Liver (tissue), 9 donors: ENCODE measurements around the gene GRK5. TPM values are rescaled to one million over a fixed set of nuclear protein-coding genes. Genes with fewer than 3 reads are reported as not detected.

ENCODE experiments used
- DNase-seq: peaks from one replicate; pipeline ENCODE4 v3.0.0-alpha.2; 2017; ENCODE audit warnings: low spot score
- H3K27ac ChIP-seq, 2 donors: one replicate each; pipeline ENCODE4 v1.7.0; 2013; ENCODE audit warnings: inconsistent platforms in 2 of 2, low read length in 2 of 2, control low read depth in 1 of 2, low read depth in 1 of 2, mild to moderate bottlenecking in 1 of 2
- H3K27me3 ChIP-seq, 4 donors: one replicate each; pipeline versions ENCODE4 v1.6.1 to v1.7.0; 2013; ENCODE audit warnings: low read length in 3 of 4, inconsistent platforms in 1 of 4, mild to moderate bottlenecking in 1 of 4, moderate library complexity in 1 of 4; ENCODE audit not compliant: control insufficient read depth in 4 of 4, insufficient read depth in 4 of 4
- H3K36me3 ChIP-seq, 4 donors: one replicate each; pipeline versions ENCODE4 v1.6.1 to v1.7.0; 2013; ENCODE audit warnings: low read length in 3 of 4, mild to moderate bottlenecking in 3 of 4, low read depth in 1 of 4, moderate library complexity in 1 of 4; ENCODE audit not compliant: control insufficient read depth in 4 of 4, insufficient read depth in 3 of 4
- H3K4me1 ChIP-seq, 4 donors: one replicate each; pipeline versions ENCODE4 v1.6.1 to v1.7.0; 2013; ENCODE audit warnings: low read length in 3 of 4, mild to moderate bottlenecking in 3 of 4, moderate library complexity in 1 of 4; ENCODE audit not compliant: control insufficient read depth in 4 of 4, insufficient read depth in 4 of 4
- H3K4me3 ChIP-seq, 3 donors: one replicate each; pipeline versions ENCODE4 v1.6.1 to v1.7.0; 2013; ENCODE audit warnings: low read length in 3 of 3, control low read depth in 1 of 3, low read depth in 1 of 3, mild to moderate bottlenecking in 1 of 3
- H3K9ac ChIP-seq, 2 donors: one replicate each; pipeline ENCODE4 v1.7.0; 2013; ENCODE audit warnings: low read length in 2 of 2, mild to moderate bottlenecking in 2 of 2, moderate library complexity in 2 of 2, control low read depth in 1 of 2, low read depth in 1 of 2
- H3K9me3 ChIP-seq, 4 donors: one replicate each; pipeline versions ENCODE4 v1.6.1 to v1.7.0; 2013; ENCODE audit warnings: low read length in 3 of 4; ENCODE audit not compliant: control insufficient read depth in 4 of 4
- ATF3 ChIP-seq: IDR thresholded peaks from 2 replicates; pipeline ENCODE4 v1.6.1; 2016; ENCODE audit warnings: antibody characterized with exemption
- CTCF ChIP-seq: fragments of 150-350 bp; IDR thresholded peaks from 2 replicates; pipeline ENCODE4 v1.5.1; 2017; ENCODE audit warnings: improper control_type of control experiment, low read depth, low read length; ENCODE audit not compliant: missing input control
- EGR1 ChIP-seq, 2 donors: IDR thresholded peaks; 2 replicates each; pipeline ENCODE4 v1.6.1; 2016 to 2018; ENCODE audit warnings: antibody characterized with exemption in 2 of 2, low read depth in 2 of 2
- FOXA1 ChIP-seq: IDR thresholded peaks from 2 replicates; pipeline ENCODE4 v1.6.1; 2016; ENCODE audit warnings: antibody characterized with exemption
- FOXA2 ChIP-seq: IDR thresholded peaks from 2 replicates; pipeline ENCODE4 v1.6.1; 2016; ENCODE audit warnings: antibody characterized with exemption
- GABPA ChIP-seq, 2 donors: IDR thresholded peaks in 1 of 2; conservative IDR thresholded peaks in 1 of 2; 2 replicates each; pipeline ENCODE4 v1.6.1; 2016; ENCODE audit warnings: antibody characterized with exemption in 2 of 2, mild to moderate bottlenecking in 1 of 2, moderate library complexity in 1 of 2
- HNF4A ChIP-seq, 2 donors: conservative IDR thresholded peaks; 2 replicates each; pipeline ENCODE4 v1.6.1; 2016; ENCODE audit warnings: antibody characterized with exemption in 2 of 2, mild to moderate bottlenecking in 2 of 2
- HNF4G ChIP-seq: IDR thresholded peaks from 2 replicates; pipeline ENCODE4 v1.6.1; 2016; ENCODE audit warnings: antibody characterized with exemption
- JUND ChIP-seq, 2 donors: IDR thresholded peaks; 2 replicates each; pipeline ENCODE4 v1.6.1; 2016; ENCODE audit warnings: antibody characterized with exemption in 2 of 2
- MAX ChIP-seq: IDR thresholded peaks from 2 replicates; pipeline ENCODE4 v1.6.1; 2016; ENCODE audit warnings: antibody characterized with exemption
- NR2F2 ChIP-seq: IDR thresholded peaks from 2 replicates; pipeline ENCODE4 v1.6.1; 2016; ENCODE audit warnings: antibody characterized with exemption
- RAD21 ChIP-seq, 2 donors: IDR thresholded peaks; 2 replicates each; pipeline ENCODE4 v1.6.1; 2016; ENCODE audit warnings: antibody characterized with exemption in 2 of 2, mild to moderate bottlenecking in 2 of 2
- REST ChIP-seq: IDR thresholded peaks from 2 replicates; pipeline ENCODE4 v1.6.1; 2016; ENCODE audit warnings: antibody characterized with exemption, mild to moderate bottlenecking
- RXRA ChIP-seq, 2 donors: IDR thresholded peaks; 2 replicates each; pipeline ENCODE4 v1.6.1; 2017 to 2018; ENCODE audit warnings: antibody characterized with exemption in 2 of 2, mild to moderate bottlenecking in 1 of 2
- SP1 ChIP-seq: IDR thresholded peaks from 2 replicates; pipeline ENCODE4 v1.6.1; 2018; ENCODE audit warnings: antibody characterized with exemption, mild to moderate bottlenecking
- TAF1 ChIP-seq: conservative IDR thresholded peaks from 2 replicates; pipeline ENCODE4 v1.6.1; 2016; ENCODE audit warnings: antibody characterized with exemption, mild to moderate bottlenecking
- YY1 ChIP-seq: IDR thresholded peaks from 2 replicates; pipeline ENCODE4 v1.6.1; 2016; ENCODE audit warnings: antibody characterized with exemption, mild to moderate bottlenecking
- ZBTB33 ChIP-seq: IDR thresholded peaks from 2 replicates; pipeline ENCODE4 v1.6.1; 2016; ENCODE audit warnings: antibody characterized with exemption
- WGBS: extraction: QIAGEN DNeasy Blood & Tissue Kit; methylation state at CpG from one replicate; pipeline ENCODE4 v1.1.7; 2013; 5-methylcytosine and 5-hydroxymethylcytosine counted together
- polyA plus RNA-seq, 2 donors: library from polyadenylated mRNA; stranded (reverse) in 1 of 2; unstranded in 1 of 2; fragments of 200-250 nt in 1 of 2; fragments of >200 nt in 1 of 2; fragmentation: Nextera tagmentation in 1 of 2; extraction: Ambion mirVana in 1 of 2; gene quantifications; one replicate each; pipeline versions ENCODE4 v1.2.1 to v1.2.3, GENCODE V29; 2013 to 2015
- total RNA-seq, 2 donors: library from RNA; depleted of rRNA; stranded (reverse); fragments of >200 nt; gene quantifications; one replicate each; pipeline ENCODE4 v1.2.3, GENCODE V29; 2014
- donor health status: healthy.
- donor health status: healthy.
- donor health status: healthy.
- donor health status: healthy.
- donor health status: healthy.

Gene GRK5
- total and polyA plus RNA-seq, 4 donors = 2.1 to 6.6 (median 5.1) TPM

- TF ChIP-seq ATF3 (no peak), FOXA2 (no peak), FOXA1 (peak; percentile 14), HNF4G (peak; percentile 93), MAX (no peak)
These were observed 45.2 kb downstream of the GRK5 start (continued) for GRCh38 chr10:119252470-119253151.

- peak; percentile 57 for DNase-seq
- H3K27ac ChIP-seq = peak overlapping the region; percentile 67 to 92
- H3K4me3 ChIP-seq = no peak overlapping the region
- no peaks in the 10 kb centered on the region for H3K9me3 ChIP-seq
- peaks cover 15 to 31% (median 20%) of the 10 kb centered on the region in 4 donors for H3K4me1 ChIP-seq
- peak overlapping the region in 1 of 2 donors; percentile 66 for H3K9ac ChIP-seq
- H3K36me3 ChIP-seq = no peaks in the 10 kb centered on the region
- TF ChIP-seq CTCF (no peak), YY1 (peak; percentile 93), NR2F2 (peak; percentile 87), JUND (IDR thresholded peaks at IDR 0.05) (peak; percentile 99), RXRA (IDR thresholded peaks at IDR 0.05) (peak; percentile 84 to 89), FOXA1 (peak; percentile 84), EGR1 (IDR thresholded peaks at IDR 0.05; ENCODE audit: low read depth in 2 of 2) (peak in 1 of 2 donors; percentile 96), RAD21 (IDR thresholded peaks at IDR 0.05) (peak; percentile 48 to 52), GABPA (IDR thresholded peaks at IDR 0.05 in 1 of 2, conservative IDR thresholded peaks at IDR 0.05 in 1 of 2) (peak in 1 of 2 donors; percentile 32), HNF4A (conservative IDR thresholded peaks at IDR 0.05) (peak; percentile 80 to 83), MAX (peak; percentile 72), HNF4G (peak; percentile 69), SP1 (peak; percentile 94), TAF1 (peak; percentile 75), ATF3 (peak; percentile 83), REST (peak; percentile 85), FOXA2 (peak; percentile 76), ZBTB33 (peak; percentile 48)
- H3K27me3 ChIP-seq = no peaks in the 10 kb centered on the region
- WGBS = 33% methylated on average over 16 of the region's 16 CpGs
These were observed 46.2 kb downstream of the GRK5 start for GRCh38 chr10:119253433-119254174.
